DOHH2 (cell line): ENCODE results near the gene FARS2.

ENCODE experiments used
- CTCF ChIP-seq: fragments of 200-600 bp; sonication (generic); IDR thresholded peaks from one replicate; pipeline ENCODE4 v1.5.1; 2014; ENCODE audit warnings: antibody characterized with exemption, mild to moderate bottlenecking, low read depth, low read length; ENCODE audit not compliant: poor library complexity, severe bottlenecking
- EZH2phosphoT487 ChIP-seq: fragments of 200-600 bp; sonication (generic); IDR thresholded peaks from 2 replicates; pipeline ENCODE4 v1.6.1; 2017; ENCODE audit warnings: borderline replicate concordance, mild to moderate bottlenecking, antibody characterized with exemption, low read length, moderate library complexity, mixed read lengths

- TF ChIP-seq CTCF (no peak), EZH2phosphoT487 (no peak)
Measured at GRCh38 chr6:5765141-5765760, 503.9 kb downstream of the FARS2 start.
